Measurements from ENCODE around the gene SLC23A2. TPM values are rescaled to one million over a fixed set of nuclear protein-coding genes. Genes with fewer than 3 reads are reported as not detected.
"Not testable (repeated sequence)": the region's sequence is repeated elsewhere in the genome, so short reads cannot be mapped to it uniquely, and the experiment has no call there.

SLC23A2 gene
- total RNA-seq, 1 experiment from 2014 or later, result 24.0 TPM

- no TSS peak for BruUV-seq (replicated peaks)
- no peak for TF ChIP-seq CTCF (IDR thresholded peaks at IDR 0.05; ENCODE audit: unreplicated experiment)
- Mint-ChIP-seq H3K4me1 (ENCODE audit: insufficient read depth, unreplicated experiment) (no peaks in the 10 kb centered on the region), H3K9me3 (ENCODE audit: unreplicated experiment) (no peaks in the 10 kb centered on the region), H3K36me3 (ENCODE audit: insufficient read depth, unreplicated experiment) (peaks cover 2% of the 10 kb centered on the region), H3K27me3 (ENCODE audit: insufficient read depth, unreplicated experiment) (no peaks in the 10 kb centered on the region), H3K4me3 (ENCODE audit: unreplicated experiment) (no peak overlapping the region), H3K27ac (ENCODE audit: low read depth, unreplicated experiment) (no peak overlapping the region)
- ChIA-PET CTCF (interaction anchor here (1.0 to 1.3 kb wide), 2 partner anchors 26 to 144 kb away, joined by 3 to 4 read pairs; partner anchors contain the start of gene CDS2), POLR2A (no interaction called here)
- no peak for DNase-seq (ENCODE audit: unreplicated experiment)
- intact Hi-C loops (cut with micrococcal nuclease), result no loop called here
These were observed 19.0 kb downstream of the SLC23A2 start for GRCh38 chr20:4982281-4982680.

DNA sequence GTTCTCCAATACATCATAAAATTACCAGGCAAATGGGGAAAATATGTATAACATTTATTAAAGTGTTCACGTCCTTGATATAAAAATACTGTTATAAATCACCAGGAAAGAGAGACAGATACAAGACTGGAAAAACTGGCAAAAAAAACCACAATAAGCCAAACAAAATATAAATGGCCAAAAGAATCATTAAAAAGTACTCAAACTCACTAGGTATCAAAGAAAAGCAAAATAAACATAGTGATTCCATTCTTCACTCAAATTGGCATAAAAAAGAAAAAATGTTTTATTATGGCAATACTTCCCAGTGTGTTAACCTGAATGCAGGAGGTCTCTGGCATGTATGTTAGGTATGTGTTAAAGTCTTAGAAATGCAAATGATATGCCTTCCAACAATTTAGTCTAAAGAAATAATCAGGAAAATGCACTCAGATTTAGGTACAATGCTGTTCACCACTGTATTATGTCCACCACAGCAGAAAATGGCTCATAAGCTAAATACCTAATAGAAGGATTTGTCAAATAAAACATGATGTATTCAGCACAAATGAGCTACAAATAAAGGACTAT, 21.4 kb downstream of the SLC23A2 start:
- Mint-ChIP-seq H3K36me3 (ENCODE audit: insufficient read depth, unreplicated experiment) (no peaks in the 10 kb centered on the region), H3K4me1 (ENCODE audit: insufficient read depth, unreplicated experiment) (no peaks in the 10 kb centered on the region), H3K9me3 (ENCODE audit: unreplicated experiment) (no peaks in the 10 kb centered on the region), H3K4me3 (ENCODE audit: unreplicated experiment) (no peak overlapping the region), H3K27ac (ENCODE audit: low read depth, unreplicated experiment) (no peak overlapping the region), H3K27me3 (ENCODE audit: insufficient read depth, unreplicated experiment) (no peaks in the 10 kb centered on the region)
- no peak for TF ChIP-seq CTCF (IDR thresholded peaks at IDR 0.05; ENCODE audit: unreplicated experiment)
- ChIA-PET POLR2A (interaction anchor here (0.6 to 0.9 kb wide), 2 partner anchors 10 to 333 kb away, joined by 3 to 4 read pairs; no protein-coding TSS in a partner anchor), CTCF (interaction anchor here (0.9 to 1.1 kb wide), 3 partner anchors 20 to 260 kb away, joined by 4 to 6 read pairs (median 4); no protein-coding TSS in a partner anchor)
- intact Hi-C loops (cut with micrococcal nuclease), result no loop called here
- no TSS peak for BruUV-seq (replicated peaks)
- no peak for DNase-seq (ENCODE audit: unreplicated experiment)

DNA sequence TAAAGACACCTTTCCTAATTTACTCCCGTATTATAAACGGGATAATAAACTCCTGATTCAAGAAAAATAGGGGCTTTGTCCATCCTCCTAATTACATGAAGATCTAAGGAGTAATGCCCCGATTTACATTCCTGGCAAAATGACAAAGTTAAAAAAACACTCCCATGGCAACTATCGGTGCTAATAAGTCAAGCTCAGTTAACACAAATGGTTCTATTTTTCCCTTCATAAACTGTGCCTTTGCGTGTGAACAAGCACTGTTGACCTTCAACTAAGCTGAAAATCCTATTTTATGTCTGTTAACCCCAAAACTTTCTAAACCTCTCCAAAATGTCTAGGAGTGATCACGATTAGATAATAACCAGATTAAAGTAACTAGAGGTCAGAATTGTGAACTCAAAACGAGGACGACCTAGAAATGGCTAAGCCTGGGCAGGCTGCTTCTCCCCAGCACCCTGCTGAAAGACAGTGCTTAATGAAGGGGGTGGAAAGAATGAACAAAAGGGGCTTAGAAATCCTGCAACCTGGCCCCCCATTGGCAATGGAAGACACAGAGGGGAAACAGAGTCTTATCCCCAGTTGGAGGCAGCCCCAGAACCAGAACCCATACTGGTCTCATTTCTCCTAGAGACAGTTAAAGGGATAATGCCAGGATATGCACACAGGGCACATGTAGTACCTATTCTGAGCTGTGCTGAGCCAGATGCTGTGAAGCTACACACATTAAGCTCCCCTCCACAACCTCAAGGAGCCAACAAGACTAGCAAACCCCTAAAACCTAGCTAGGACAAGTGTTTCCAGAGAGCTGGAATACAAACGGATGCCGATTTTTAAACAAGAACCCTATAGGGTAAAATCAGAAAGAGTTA, 23.0 kb downstream of the SLC23A2 start:
- ChIA-PET POLR2A (interaction anchor here (0.5 to 1.3 kb wide), 4 partner anchors 22 to 142 kb away, joined by 3 read pairs; partner anchors contain the start of gene PCNA), CTCF (interaction anchor here (0.6 to 3.2 kb wide), 4 partner anchors 22 to 219 kb away, joined by 3 to 13 read pairs (median 4); no protein-coding TSS in a partner anchor)
- H3K4me3 Mint-ChIP-seq (ENCODE audit: unreplicated experiment), result no peak overlapping the region
- H3K27me3 Mint-ChIP-seq (ENCODE audit: insufficient read depth, unreplicated experiment), result no peaks in the 10 kb centered on the region
- BruUV-seq (replicated peaks), result no TSS peak
- TF ChIP-seq CTCF (IDR thresholded peaks at IDR 0.05; ENCODE audit: unreplicated experiment), result no peak
- no peaks in the 10 kb centered on the region for H3K4me1 Mint-ChIP-seq (ENCODE audit: insufficient read depth, unreplicated experiment)
- no peak for DNase-seq (ENCODE audit: unreplicated experiment)
- H3K27ac Mint-ChIP-seq (ENCODE audit: low read depth, unreplicated experiment), result no peak overlapping the region
- H3K36me3 Mint-ChIP-seq (ENCODE audit: insufficient read depth, unreplicated experiment), result no peaks in the 10 kb centered on the region
- no peaks in the 10 kb centered on the region for H3K9me3 Mint-ChIP-seq (ENCODE audit: unreplicated experiment)
- intact Hi-C loops (cut with micrococcal nuclease), result no loop called here

GRCh38 chr20:4976014-4976413, 25.3 kb downstream of the SLC23A2 start:
- H3K4me3 Mint-ChIP-seq (ENCODE audit: unreplicated experiment); H3K36me3 Mint-ChIP-seq (ENCODE audit: insufficient read depth, unreplicated experiment); BruUV-seq (replicated peaks); H3K27me3 Mint-ChIP-seq (ENCODE audit: insufficient read depth, unreplicated experiment); H3K4me1 Mint-ChIP-seq (ENCODE audit: insufficient read depth, unreplicated experiment); DNase-seq (ENCODE audit: unreplicated experiment); H3K9me3 Mint-ChIP-seq (ENCODE audit: unreplicated experiment); H3K27ac Mint-ChIP-seq (ENCODE audit: low read depth, unreplicated experiment); intact Hi-C loops (cut with micrococcal nuclease): not testable (repeated sequence)
- ChIA-PET POLR2A (interaction anchor here (0.6 kb wide), 1 partner anchor 23 kb away, joined by 3 read pairs; no protein-coding TSS in a partner anchor), CTCF (interaction anchor here (0.7 to 3.2 kb wide), 2 partner anchors 20 to 454 kb away, joined by 3 to 13 read pairs; no protein-coding TSS in a partner anchor)

Data from MCF 10A (cell line).